ENCODE results near the gene SLC6A15. TPM values are rescaled to one million over a fixed set of nuclear protein-coding genes. Genes with fewer than 3 reads are reported as not detected.

The SLC6A15 gene
- total RNA-seq, 5 donors from 2014 or later (not counting 1 experiment from before 2014, with no cell fraction given), result 0.12 TPM; not detected in 4

GRCh38 chr12:84813780-84814663 lies 98.6 kb downstream of the SLC6A15 start:
- no peak overlapping the region for H3K4me3 ChIP-seq (ENCODE audit: control insufficient read depth in 1 of 2, extremely low read depth in 1 of 2, low read length in 1 of 2)
- Mint-ChIP-seq H3K4me3 (no peak overlapping the region), H3K4me1 (no peaks in the 10 kb centered on the region), H3K36me3 (no peaks in the 10 kb centered on the region), H3K27me3 (no peaks in the 10 kb centered on the region), H3K9me3 (no peaks in the 10 kb centered on the region), H3K27ac (no peak overlapping the region)
- no peaks in the 10 kb centered on the region for H3K27me3 ChIP-seq (replicated peaks in 1 of 2; ENCODE audit: control insufficient read depth in 2 of 2, extremely low read depth in 1 of 2, insufficient read depth in 2 of 2, low read length in 1 of 2)
- ATAC-seq (replicated peaks in 1 of 4) (no peak), DNase-seq (no peak)
- ChIA-PET POLR2A (interaction anchor here in 1 of 2 donors (0.6 kb wide), 1 partner anchor 480 kb away, joined by 3 read pairs; no protein-coding TSS in a partner anchor), CTCF (no interaction called here)
- H3K36me3 ChIP-seq (ENCODE audit: control insufficient read depth in 2 of 2, extremely low read depth in 1 of 2, insufficient read depth in 1 of 2, low read length in 1 of 2), result no peaks in the 10 kb centered on the region
- 60% methylated on average over 1 of the region's 1 CpG for WGBS (ENCODE audit: insufficient coverage)
- H3K9me3 ChIP-seq, result no peaks in the 10 kb centered on the region
- H3K4me1 ChIP-seq (ENCODE audit: control insufficient read depth in 1 of 2, extremely low read depth in 1 of 2, insufficient read depth in 2 of 2, low read length in 2 of 2), result no peaks in the 10 kb centered on the region
- H3K27ac ChIP-seq (ENCODE audit: low read length), result no peak overlapping the region

GRCh38 chr12:84811291-84811690 lies 101.3 kb downstream of the SLC6A15 start:
- H3K9me3 Mint-ChIP-seq, result no peaks in the 10 kb centered on the region
- no peak overlapping the region for H3K27ac Mint-ChIP-seq
- no peaks in the 10 kb centered on the region for H3K9me3 ChIP-seq
- DNase-seq (no peak), ATAC-seq (replicated peaks in 1 of 4) (no peak)
- no peaks in the 10 kb centered on the region for H3K36me3 Mint-ChIP-seq
- no peak overlapping the region for H3K4me3 ChIP-seq (ENCODE audit: control insufficient read depth in 1 of 2, extremely low read depth in 1 of 2, low read length in 1 of 2)
- no peaks in the 10 kb centered on the region for H3K27me3 ChIP-seq (replicated peaks in 1 of 2; ENCODE audit: control insufficient read depth in 2 of 2, extremely low read depth in 1 of 2, insufficient read depth in 2 of 2, low read length in 1 of 2)
- H3K4me3 Mint-ChIP-seq, result no peak overlapping the region
- no peaks in the 10 kb centered on the region for H3K4me1 Mint-ChIP-seq
- POLR2A ChIA-PET, result no interaction called here
- CTCF ChIA-PET, result no interaction called here
- no peaks in the 10 kb centered on the region for H3K4me1 ChIP-seq (ENCODE audit: control insufficient read depth in 1 of 2, extremely low read depth in 1 of 2, insufficient read depth in 2 of 2, low read length in 2 of 2)
- no peak overlapping the region for H3K27ac ChIP-seq (ENCODE audit: low read length)
- H3K36me3 ChIP-seq (ENCODE audit: control insufficient read depth in 2 of 2, extremely low read depth in 1 of 2, insufficient read depth in 1 of 2, low read length in 1 of 2), result no peaks in the 10 kb centered on the region
- no peaks in the 10 kb centered on the region for H3K27me3 Mint-ChIP-seq
- WGBS (ENCODE audit: insufficient coverage), result 80% methylated on average over 3 of the region's 3 CpGs

GRCh38 chr12:84810611-84811010 lies 102.0 kb downstream of the SLC6A15 start:
- Mint-ChIP-seq H3K27me3 (no peaks in the 10 kb centered on the region), H3K36me3 (no peaks in the 10 kb centered on the region)
- no CpG with 5 or more reads among the region's 1 CpG for WGBS (ENCODE audit: insufficient coverage)

More at GRCh38 chr12:84810611-84811010, 102.0 kb downstream of the SLC6A15 start:
- Histone ChIP-seq H3K27me3 (replicated peaks in 1 of 2; ENCODE audit: control insufficient read depth in 2 of 2, extremely low read depth in 1 of 2, insufficient read depth in 2 of 2, low read length in 1 of 2) (no peaks in the 10 kb centered on the region), H3K4me3 (ENCODE audit: control insufficient read depth in 1 of 2, extremely low read depth in 1 of 2, low read length in 1 of 2) (no peak overlapping the region), H3K4me1 (ENCODE audit: control insufficient read depth in 1 of 2, extremely low read depth in 1 of 2, insufficient read depth in 2 of 2, low read length in 2 of 2) (no peaks in the 10 kb centered on the region), H3K9me3 (no peaks in the 10 kb centered on the region), H3K36me3 (ENCODE audit: control insufficient read depth in 2 of 2, extremely low read depth in 1 of 2, insufficient read depth in 1 of 2, low read length in 1 of 2) (no peaks in the 10 kb centered on the region), H3K27ac (ENCODE audit: low read length) (no peak overlapping the region)
- no peaks in the 10 kb centered on the region for H3K9me3 Mint-ChIP-seq
- H3K4me3 Mint-ChIP-seq, result no peak overlapping the region
- POLR2A ChIA-PET, result no interaction called here
- CTCF ChIA-PET, result no interaction called here
- no peaks in the 10 kb centered on the region for H3K4me1 Mint-ChIP-seq
- ATAC-seq (replicated peaks in 1 of 4) (no peak), DNase-seq (no peak)
- no peak overlapping the region for H3K27ac Mint-ChIP-seq

Other genes starting within 250 kb of the SLC6A15 start
- not detected for gene TSPAN19, start 123.5 kb upstream of the SLC6A15 start, total RNA-seq
- not detected for gene LRRIQ1, start 123.6 kb upstream of the SLC6A15 start, total RNA-seq

Data from T-cell (primary cell).